ENCODE data around the gene PRKCA.

GRCh38 chr17:66578781-66579489 lies 276.5 kb downstream of the PRKCA start:
- no peak for TF ChIP-seq NR3C1 (IDR thresholded peaks at IDR 0.05)
- no peak for TF ChIP-seq CTCF (IDR thresholded peaks at IDR 0.05)
- no peak for TF ChIP-seq REST (IDR thresholded peaks at IDR 0.05)
- TF ChIP-seq POLR2A (IDR thresholded peaks at IDR 0.05; ENCODE audit: low read length): no peak
- no peak for TF ChIP-seq ZSCAN20 (CRISPR knock-in tag; IDR thresholded peaks at IDR 0.05)
- TF ChIP-seq MYC (IDR thresholded peaks at IDR 0.05; ENCODE audit: borderline replicate concordance, low read length): no peak
- TF ChIP-seq USF2 (IDR thresholded peaks at IDR 0.05): no peak
- no peak for TF ChIP-seq SMC3 (IDR thresholded peaks at IDR 0.05)
